Lung (tissue), 12 donors: ENCODE measurements around the gene ATG7. TPM values are rescaled to one million over a fixed set of nuclear protein-coding genes. Genes with fewer than 3 reads are reported as not detected.
"Not testable (repeated sequence)": the region's sequence is repeated elsewhere in the genome, so short reads cannot be mapped to it uniquely, and the experiment has no call there.

Experiments
- ATAC-seq: fragments of 200-7000 bp; cut with Tn5 transposase; one replicate; pipeline ENCODE4 v1.9.1; 2020; ENCODE audit warnings: moderate number of reproducible peaks; ENCODE audit not compliant: insufficient read depth, low FRiP score
- DNase-seq, 3 donors: peaks; one replicate each; pipeline ENCODE4 v3.0.0-alpha.2; 2013 to 2017
- H3K27ac ChIP-seq, 2 donors: one replicate each; pipeline ENCODE4 v1.5.1; 2013; ENCODE audit warnings: mild to moderate bottlenecking in 2 of 2, moderate library complexity in 2 of 2, control low read depth in 1 of 2, inconsistent platforms in 1 of 2, low read depth in 1 of 2, low read length in 1 of 2
- H3K27me3 ChIP-seq, 3 donors: one replicate each; pipeline ENCODE4 v1.5.1; 2013; ENCODE audit warnings: low read length in 2 of 3; ENCODE audit not compliant: control insufficient read depth in 3 of 3, insufficient read depth in 3 of 3
- H3K36me3 ChIP-seq, 4 donors: one replicate each; pipeline ENCODE4 v1.5.1; 2013; ENCODE audit warnings: low read length in 4 of 4, mild to moderate bottlenecking in 1 of 4, moderate library complexity in 1 of 4; ENCODE audit not compliant: control insufficient read depth in 4 of 4, insufficient read depth in 4 of 4
- H3K4me1 ChIP-seq, 5 donors: one replicate each; pipeline ENCODE4 v1.5.1; 2013; ENCODE audit warnings: low read length in 5 of 5, mild to moderate bottlenecking in 2 of 5, moderate library complexity in 1 of 5; ENCODE audit not compliant: control insufficient read depth in 5 of 5, insufficient read depth in 5 of 5
- H3K4me3 ChIP-seq: one replicate; pipeline ENCODE4 v1.5.1; 2013; ENCODE audit warnings: mild to moderate bottlenecking, control low read depth, moderate library complexity
- H3K9ac ChIP-seq, 2 donors: one replicate each; pipeline ENCODE4 v1.5.1; 2013; ENCODE audit warnings: low read length in 2 of 2, control low read depth in 1 of 2; ENCODE audit not compliant: insufficient read depth in 1 of 2
- H3K9me3 ChIP-seq, 4 donors: one replicate each; pipeline ENCODE4 v1.5.1; 2013; ENCODE audit warnings: low read length in 3 of 4, mild to moderate bottlenecking in 1 of 4, moderate library complexity in 1 of 4; ENCODE audit not compliant: control insufficient read depth in 4 of 4, insufficient read depth in 3 of 4
- WGBS, 2 donors: extraction: QIAGEN DNeasy Blood & Tissue Kit; methylation state at CpG; one replicate each; pipeline ENCODE4 v1.1.7; 2013; 5-methylcytosine and 5-hydroxymethylcytosine counted together
- polyA plus RNA-seq, 2 donors: library from polyadenylated mRNA; stranded (reverse); fragments of 200-250 nt; gene quantifications; one replicate each; pipeline ENCODE4 v1.2.1, GENCODE V29; 2013
- total RNA-seq, 2 donors: library from RNA; depleted of rRNA in 1 of 2; stranded (reverse); fragments of >200 nt in 1 of 2; gene quantifications; one replicate each; pipeline ENCODE4 v1.2.1, GENCODE V29; 2014 to 2021
- TF ChIP-seq, protein P1 (sequence below): IDR thresholded peaks from 2 replicates; pipeline ENCODE4 v1.5.1; 2012; ENCODE audit warnings: mild to moderate bottlenecking; ENCODE audit errors: control extremely low read depth, extremely low read depth
- donor health status: control.
- donor health status: control.
- donor health status: Bipolar disorder and iron deficiency.
- donor health status: healthy.
- donor health status: DM: yes; HTN: yes; CAD: no.

ATG7 gene
- total and polyA plus RNA-seq, 4 donors = 11.2 to 72.0 (median 53.3) TPM

DNA sequence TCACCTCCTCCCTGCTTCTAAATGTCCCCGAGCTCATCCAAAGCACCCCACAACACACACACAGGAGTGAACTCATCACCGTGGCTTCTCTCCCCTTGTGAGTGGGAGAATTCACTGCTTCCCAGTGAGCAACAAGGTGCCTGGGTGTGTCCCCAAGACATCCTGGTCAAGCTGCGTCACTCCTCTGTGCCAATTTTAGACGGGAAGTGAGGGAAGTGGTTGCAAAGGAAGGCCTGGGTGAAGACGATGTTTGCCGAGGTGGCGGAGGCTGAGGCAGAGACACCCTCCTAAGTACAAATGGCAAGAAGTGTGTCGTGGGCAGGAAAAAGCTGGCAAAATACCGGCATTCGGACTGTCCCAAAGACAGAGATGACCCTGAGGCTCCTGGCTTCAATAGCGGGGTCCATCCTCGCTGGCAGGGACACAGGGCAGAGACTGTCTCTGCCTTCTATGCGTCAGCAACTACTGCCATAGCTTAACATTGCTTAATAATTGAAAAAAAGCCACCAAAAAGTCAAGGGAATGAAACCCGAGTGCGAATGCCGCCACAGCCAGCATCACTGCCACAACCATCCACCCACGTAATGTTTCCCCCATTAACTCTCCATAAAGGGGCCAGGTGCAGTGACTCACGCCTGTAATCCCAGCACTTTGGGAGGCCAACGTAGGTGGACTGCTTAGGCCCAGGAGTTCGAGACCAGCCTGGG, 298.7 kb downstream of the ATG7 start:
- 62 to 70% methylated on average over 20 of the region's 20 CpGs for WGBS, 2 donors
- H3K27ac ChIP-seq = peak overlapping the region; percentile 10 to 81
- H3K27me3 ChIP-seq = no peaks in the 10 kb centered on the region
- H3K4me3 ChIP-seq = no peak overlapping the region
- ATAC-seq (no peak), DNase-seq (no peak)
- H3K36me3 ChIP-seq = peaks cover 0 to 22% (median 17%) of the 10 kb centered on the region in 4 donors
- H3K9me3 ChIP-seq = no peaks in the 10 kb centered on the region
- H3K4me1 ChIP-seq = peaks cover 0 to 27% (median 0%) of the 10 kb centered on the region in 5 donors
- TF ChIP-seq, protein P1, sequence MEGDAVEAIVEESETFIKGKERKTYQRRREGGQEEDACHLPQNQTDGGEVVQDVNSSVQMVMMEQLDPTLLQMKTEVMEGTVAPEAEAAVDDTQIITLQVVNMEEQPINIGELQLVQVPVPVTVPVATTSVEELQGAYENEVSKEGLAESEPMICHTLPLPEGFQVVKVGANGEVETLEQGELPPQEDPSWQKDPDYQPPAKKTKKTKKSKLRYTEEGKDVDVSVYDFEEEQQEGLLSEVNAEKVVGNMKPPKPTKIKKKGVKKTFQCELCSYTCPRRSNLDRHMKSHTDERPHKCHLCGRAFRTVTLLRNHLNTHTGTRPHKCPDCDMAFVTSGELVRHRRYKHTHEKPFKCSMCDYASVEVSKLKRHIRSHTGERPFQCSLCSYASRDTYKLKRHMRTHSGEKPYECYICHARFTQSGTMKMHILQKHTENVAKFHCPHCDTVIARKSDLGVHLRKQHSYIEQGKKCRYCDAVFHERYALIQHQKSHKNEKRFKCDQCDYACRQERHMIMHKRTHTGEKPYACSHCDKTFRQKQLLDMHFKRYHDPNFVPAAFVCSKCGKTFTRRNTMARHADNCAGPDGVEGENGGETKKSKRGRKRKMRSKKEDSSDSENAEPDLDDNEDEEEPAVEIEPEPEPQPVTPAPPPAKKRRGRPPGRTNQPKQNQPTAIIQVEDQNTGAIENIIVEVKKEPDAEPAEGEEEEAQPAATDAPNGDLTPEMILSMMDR = no peak
- H3K9ac ChIP-seq = no peak overlapping the region

GRCh38 chr3:11572660-11573059, 300.5 kb downstream of the ATG7 start:
- peaks cover 0 to 15% (median 11%) of the 10 kb centered on the region in 4 donors for H3K36me3 ChIP-seq
- not testable (repeated sequence) for H3K27ac ChIP-seq, H3K9ac ChIP-seq, ATAC-seq, H3K4me3 ChIP-seq, DNase-seq, H3K9me3 ChIP-seq, H3K27me3 ChIP-seq
- peaks cover 0 to 29% (median 4%) of the 10 kb centered on the region in 5 donors for H3K4me1 ChIP-seq
- 94 to 95% methylated on average over 11 of the region's 11 CpGs for WGBS, 2 donors

DNA sequence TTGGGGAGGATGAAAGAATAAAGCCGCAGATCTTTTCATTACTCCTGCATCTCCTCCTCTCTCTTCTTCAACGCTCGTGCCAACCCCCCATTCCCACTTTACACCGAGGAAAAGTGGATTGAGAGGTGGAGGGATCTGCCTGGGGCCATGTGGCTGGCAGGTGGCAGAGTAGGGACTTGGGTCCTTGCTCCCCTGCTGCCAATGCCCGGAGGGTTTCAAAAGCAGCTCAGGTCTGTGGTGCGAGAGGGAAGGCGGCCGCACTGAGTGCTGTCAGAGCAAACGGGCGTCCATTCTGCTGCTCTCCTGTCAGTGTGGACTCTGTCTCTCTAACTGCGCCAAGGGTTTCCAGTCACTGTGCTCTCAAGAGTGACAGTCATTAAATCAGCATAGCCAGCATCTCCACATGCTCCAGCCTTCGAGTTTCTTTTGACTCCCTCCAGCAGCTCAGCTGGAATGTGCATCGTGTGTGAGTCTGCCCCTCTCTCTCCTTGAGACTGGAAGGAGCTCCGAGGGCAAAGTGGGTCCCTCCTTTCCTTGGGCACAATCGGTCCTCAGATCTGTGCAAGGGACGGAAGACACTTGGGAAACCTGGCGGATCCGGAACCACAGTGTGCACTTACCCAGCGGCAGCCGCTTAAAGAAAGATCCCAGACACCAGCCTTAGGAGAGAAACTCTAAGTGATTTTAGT, 302.9 kb downstream of the ATG7 start:
- Histone ChIP-seq H3K36me3 (peaks cover 0 to 16% (median 11%) of the 10 kb centered on the region in 4 donors), H3K27ac (no peak overlapping the region), H3K4me3 (no peak overlapping the region), H3K27me3 (no peaks in the 10 kb centered on the region), H3K4me1 (peaks cover under 1 to 13% (median 4%) of the 10 kb centered on the region in 5 donors), H3K9me3 (no peaks in the 10 kb centered on the region), H3K9ac (no peak overlapping the region)
- 86 to 92% methylated on average over 20 of the region's 20 CpGs for WGBS, 2 donors
- TF ChIP-seq, protein P1 = no peak
- no peak for ATAC-seq
- no peak for DNase-seq

GRCh38 chr3:11575677-11576076, 303.5 kb downstream of the ATG7 start:
- no peak overlapping the region for H3K27ac ChIP-seq
- H3K27me3 ChIP-seq = no peaks in the 10 kb centered on the region
- TF ChIP-seq, protein P1 = no peak
- ATAC-seq (no peak), DNase-seq (no peak)
- H3K4me1 ChIP-seq = peaks cover 3 to 9% (median 6%) of the 10 kb centered on the region in 5 donors
- 90 to 92% methylated on average over 10 of the region's 10 CpGs for WGBS, 2 donors
- H3K9ac ChIP-seq = no peak overlapping the region
- peaks cover 0 to 16% (median 11%) of the 10 kb centered on the region in 4 donors for H3K36me3 ChIP-seq
- no peaks in the 10 kb centered on the region for H3K9me3 ChIP-seq
- no peak overlapping the region for H3K4me3 ChIP-seq
